Measurements from ENCODE around the gene WWC2. TPM values are rescaled to one million over a fixed set of nuclear protein-coding genes. Genes with fewer than 3 reads are reported as not detected.

WWC2 gene
- total and polyA plus RNA-seq, 2 experiments from 2014 or later, result 50.5 to 74.2 TPM

DNA sequence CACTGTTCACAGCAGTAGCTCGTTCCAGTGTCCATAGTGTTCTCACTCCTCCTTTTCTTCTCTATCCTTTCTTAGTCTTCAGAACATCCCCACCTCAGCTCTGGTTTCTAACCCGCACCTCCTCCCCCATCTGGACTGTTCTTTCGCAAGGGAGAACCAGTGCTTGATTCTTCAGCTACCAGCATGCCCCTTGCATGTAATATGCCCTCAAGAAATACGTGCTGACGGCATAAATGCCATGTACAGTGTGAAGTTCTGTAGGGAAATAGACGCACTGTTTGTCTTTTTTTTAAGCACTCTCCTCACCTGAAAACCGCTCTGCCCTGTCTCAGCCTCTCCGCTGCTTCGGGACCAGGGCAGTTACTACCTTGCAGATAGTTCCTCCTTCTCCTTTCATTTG is 215.7 kb downstream of the WWC2 start:
- Histone ChIP-seq H3K4me3 (no peak overlapping the region), H3K79me2 (replicated peaks; ENCODE audit: insufficient read depth) (no peaks in the 10 kb centered on the region), H3K9me2 (ENCODE audit: insufficient read depth) (no peaks in the 10 kb centered on the region), H3K27ac (ENCODE audit: low read depth) (no peak overlapping the region), H3K36me3 (ENCODE audit: insufficient read depth) (peaks cover 16% of the 10 kb centered on the region; the same call in 1 of the 2 replicates), H3F3A (replicated peaks; ENCODE audit: low read depth) (no peaks in the 10 kb centered on the region), H3K27me3 (ENCODE audit: insufficient read depth) (no peaks in the 10 kb centered on the region), H4K20me1 (replicated peaks; ENCODE audit: insufficient read depth) (0 out of 2 replicates have a peak, but pooled peaks cover 7% of the 10 kb centered on the region), H3K4me1 (ENCODE audit: insufficient read depth) (no peaks in the 10 kb centered on the region), H2AFZ (no peak overlapping the region), H3K4me2 (no peak overlapping the region)
- TF ChIP-seq EZH2 (IDR thresholded peaks at IDR 0.05; ENCODE audit: low read depth, unreplicated experiment) (no peak), ZNF462 (CRISPR knock-in tag; IDR thresholded peaks at IDR 0.05) (no peak), ETS1 (IDR thresholded peaks at IDR 0.05) (no peak), NANOG (IDR thresholded peaks at IDR 0.05; ENCODE audit: borderline replicate concordance) (no peak), POLR2AphosphoS5 (IDR thresholded peaks at IDR 0.05; ENCODE audit: low read depth) (no peak), CREB1 (CRISPR knock-in tag; IDR thresholded peaks at IDR 0.05; ENCODE audit: low read depth) (no peak), ZNF114 (CRISPR knock-in tag; IDR thresholded peaks at IDR 0.05) (no peak), ZNF331 (CRISPR knock-in tag; IDR thresholded peaks at IDR 0.05; ENCODE audit: low read depth) (no peak), STAT1 (IDR thresholded peaks at IDR 0.05; ENCODE audit: unreplicated experiment) (no peak), REST (IDR thresholded peaks at IDR 0.05; ENCODE audit: unreplicated experiment) (no peak), JUNB (IDR thresholded peaks at IDR 0.05; ENCODE audit: unreplicated experiment) (no peak), CTCF (conservative IDR thresholded peaks at IDR 0.05; ENCODE audit: low read depth in 2 of 2) (no peak), EZH2phosphoT487 (IDR thresholded peaks at IDR 0.05; ENCODE audit: unreplicated experiment) (no peak)
- Mint-ChIP-seq H3K4me1 (no peaks in the 10 kb centered on the region), H3K9me3 (no peaks in the 10 kb centered on the region), H3K27me3 (ENCODE audit: insufficient read depth, low read depth, poor library complexity) (no peaks in the 10 kb centered on the region), H3K36me3 (ENCODE audit: low read depth) (peaks cover 41% of the 10 kb centered on the region), H3K27ac (peak overlapping the region; percentile 72; the same call in 1 of the 2 replicates), H3K4me3 (no peak overlapping the region)
- DNase-seq (ENCODE audit: low spot score) (no peak), ATAC-seq (no peak)
